ENCODE data around the gene MOB3C. TPM values are rescaled to one million over a fixed set of nuclear protein-coding genes. Genes with fewer than 3 reads are reported as not detected.
A peak's percentile ranks its signal among the peaks of the same experiment; 100 is the strongest.

The MOB3C gene
- polyA plus RNA-seq, 3 donors = 5.3 to 18.1 (median 6.1) TPM

DNA sequence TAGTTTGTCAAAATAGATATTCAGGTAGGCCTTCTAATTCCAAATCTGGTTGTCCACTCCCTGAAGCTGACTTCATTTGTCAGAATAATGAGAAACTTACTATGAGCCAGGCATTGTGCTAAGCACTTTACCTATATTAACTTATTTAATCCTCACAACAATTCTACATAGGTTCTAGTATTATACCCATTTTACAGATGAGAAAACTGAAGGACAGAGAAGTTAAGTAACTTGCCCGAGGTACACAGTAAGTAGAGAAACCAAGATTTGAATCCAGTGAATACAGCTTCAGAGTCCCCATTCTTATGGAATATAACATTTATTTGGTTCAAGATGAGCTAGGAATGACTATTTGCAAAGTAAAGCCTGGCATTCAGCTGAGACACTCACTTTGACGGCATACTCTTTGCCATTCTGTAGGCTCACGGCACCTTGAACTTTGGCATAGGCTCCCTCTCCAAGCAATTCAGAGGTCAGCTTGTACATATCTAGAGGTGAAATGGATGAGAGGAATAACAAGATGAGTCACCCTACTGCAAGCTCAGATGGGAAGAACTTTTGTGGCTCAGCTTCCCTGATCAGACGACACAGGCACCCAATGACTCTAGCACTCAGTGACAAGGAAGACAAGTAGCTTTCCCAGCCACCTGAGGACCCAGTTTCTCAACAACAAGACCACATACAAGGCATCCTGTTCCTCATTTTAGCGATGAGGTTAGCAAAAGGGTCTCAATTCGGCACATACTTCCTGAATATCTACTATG, 36.3 kb downstream of the MOB3C start:
- DNase-seq = peak; percentile 50 to 79 (median 76)
- TF ChIP-seq, protein P1, sequence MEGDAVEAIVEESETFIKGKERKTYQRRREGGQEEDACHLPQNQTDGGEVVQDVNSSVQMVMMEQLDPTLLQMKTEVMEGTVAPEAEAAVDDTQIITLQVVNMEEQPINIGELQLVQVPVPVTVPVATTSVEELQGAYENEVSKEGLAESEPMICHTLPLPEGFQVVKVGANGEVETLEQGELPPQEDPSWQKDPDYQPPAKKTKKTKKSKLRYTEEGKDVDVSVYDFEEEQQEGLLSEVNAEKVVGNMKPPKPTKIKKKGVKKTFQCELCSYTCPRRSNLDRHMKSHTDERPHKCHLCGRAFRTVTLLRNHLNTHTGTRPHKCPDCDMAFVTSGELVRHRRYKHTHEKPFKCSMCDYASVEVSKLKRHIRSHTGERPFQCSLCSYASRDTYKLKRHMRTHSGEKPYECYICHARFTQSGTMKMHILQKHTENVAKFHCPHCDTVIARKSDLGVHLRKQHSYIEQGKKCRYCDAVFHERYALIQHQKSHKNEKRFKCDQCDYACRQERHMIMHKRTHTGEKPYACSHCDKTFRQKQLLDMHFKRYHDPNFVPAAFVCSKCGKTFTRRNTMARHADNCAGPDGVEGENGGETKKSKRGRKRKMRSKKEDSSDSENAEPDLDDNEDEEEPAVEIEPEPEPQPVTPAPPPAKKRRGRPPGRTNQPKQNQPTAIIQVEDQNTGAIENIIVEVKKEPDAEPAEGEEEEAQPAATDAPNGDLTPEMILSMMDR (IDR thresholded peaks at IDR 0.05) = no peak
- H3K4me1 Mint-ChIP-seq = peaks cover 65% of the 10 kb centered on the region
- intact Hi-C loops (cut with micrococcal nuclease) = loop anchor here in 1 of 2 donors (5.0 kb wide), 1 partner anchor 37 kb away; the partner anchor contains the start of gene MOB3C
- Histone ChIP-seq H2AFZ (ENCODE audit: insufficient read depth, low read depth, low read length, poor library complexity, severe bottlenecking) (no peak overlapping the region), H3K27ac (ENCODE audit: low read depth in 1 of 2, low read length in 2 of 2) (peak overlapping the region; percentile 29 to 86), H3K4me3 (replicated peaks in 1 of 3; ENCODE audit: low read depth in 2 of 3, low read length in 3 of 3) (peak overlapping the region in 1 of 3 experiments; percentile 19), H3K4me1 (ENCODE audit: control insufficient read depth in 1 of 2, insufficient read depth in 2 of 2, low read length in 2 of 2) (peaks cover 57 to 62% of the 10 kb centered on the region in 2 donors), H3K9me3 (replicated peaks in 1 of 2; ENCODE audit: control insufficient read depth in 1 of 2, insufficient read depth in 1 of 2, low read length in 2 of 2) (no peaks in the 10 kb centered on the region), H3K36me3 (replicated peaks in 1 of 2; ENCODE audit: control insufficient read depth in 1 of 2, insufficient read depth in 2 of 2, low read length in 2 of 2) (peaks cover 44 to 63% of the 10 kb centered on the region in 2 donors), H3K9ac (ENCODE audit: insufficient read depth, low read length, poor library complexity, severe bottlenecking) (no peak overlapping the region), H4K20me1 (ENCODE audit: insufficient read depth, low read length) (peaks cover 13% of the 10 kb centered on the region), H3K27me3 (ENCODE audit: control insufficient read depth in 2 of 2, insufficient read depth in 2 of 2, low read length in 2 of 2) (no peaks in the 10 kb centered on the region), H3K4me2 (replicated peaks; ENCODE audit: extremely low read depth, low read length, poor library complexity, severe bottlenecking) (peak overlapping the region; percentile 33), H3K79me2 (ENCODE audit: insufficient read depth, low read length) (peaks cover 21% of the 10 kb centered on the region)
- H3K27ac Mint-ChIP-seq = peak overlapping the region; percentile 81 to 99 (median 97)
- 86% methylated on average over 1 of the region's 6 CpGs for WGBS (ENCODE audit: insufficient coverage)
- H3K9me3 Mint-ChIP-seq = no peaks in the 10 kb centered on the region
- H3K36me3 Mint-ChIP-seq = peaks cover 62 to 76% of the 10 kb centered on the region in 2 donors
- peak overlapping the region in 1 of 2 donors; percentile 26 for H3K4me3 Mint-ChIP-seq
- peaks cover 0 to 1% (median 0%) of the 10 kb centered on the region in 3 donors for H3K27me3 Mint-ChIP-seq (ENCODE audit: low read depth in 3 of 3)

DNA sequence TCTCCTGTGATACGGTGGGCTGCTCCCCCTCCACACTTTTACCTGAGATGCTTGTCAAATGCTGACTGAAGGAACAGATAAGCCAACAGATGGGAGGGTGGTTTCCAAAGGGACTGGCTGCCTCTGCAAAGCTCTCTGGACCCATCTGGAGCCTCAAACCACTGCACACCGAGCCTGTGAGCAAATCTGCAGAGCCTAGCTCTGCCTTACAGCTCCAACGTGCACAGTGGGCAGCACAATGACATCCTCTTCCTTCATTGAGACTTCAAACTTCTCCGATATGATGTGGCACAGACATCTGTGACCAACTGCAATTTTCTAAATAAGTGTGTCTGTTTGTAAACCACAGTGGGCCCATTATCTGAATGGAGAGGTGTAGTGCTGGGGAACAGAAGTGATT, 38.9 kb downstream of the MOB3C start:
- intact Hi-C loops (cut with micrococcal nuclease) = no loop called here
- Histone ChIP-seq H3K9ac (ENCODE audit: insufficient read depth, low read length, poor library complexity, severe bottlenecking) (no peak overlapping the region), H3K9me3 (replicated peaks in 1 of 2; ENCODE audit: control insufficient read depth in 1 of 2, insufficient read depth in 1 of 2, low read length in 2 of 2) (no peaks in the 10 kb centered on the region), H4K20me1 (ENCODE audit: insufficient read depth, low read length) (peaks cover 9% of the 10 kb centered on the region), H2AFZ (ENCODE audit: insufficient read depth, low read depth, low read length, poor library complexity, severe bottlenecking) (no peak overlapping the region), H3K27me3 (ENCODE audit: control insufficient read depth in 2 of 2, insufficient read depth in 2 of 2, low read length in 2 of 2) (no peaks in the 10 kb centered on the region), H3K79me2 (ENCODE audit: insufficient read depth, low read length) (peaks cover 3% of the 10 kb centered on the region), H3K4me3 (replicated peaks in 1 of 3; ENCODE audit: low read depth in 2 of 3, low read length in 3 of 3) (no peak overlapping the region), H3K4me2 (replicated peaks; ENCODE audit: extremely low read depth, low read length, poor library complexity, severe bottlenecking) (no peak overlapping the region), H3K36me3 (replicated peaks in 1 of 2; ENCODE audit: control insufficient read depth in 1 of 2, insufficient read depth in 2 of 2, low read length in 2 of 2) (peaks cover 57 to 73% of the 10 kb centered on the region in 2 donors), H3K27ac (ENCODE audit: low read depth in 1 of 2, low read length in 2 of 2) (no peak overlapping the region), H3K4me1 (ENCODE audit: control insufficient read depth in 1 of 2, insufficient read depth in 2 of 2, low read length in 2 of 2) (peaks cover 42 to 46% of the 10 kb centered on the region in 2 donors)
- H3K36me3 Mint-ChIP-seq = peaks cover 71 to 83% of the 10 kb centered on the region in 2 donors
- peaks cover 45% of the 10 kb centered on the region for H3K4me1 Mint-ChIP-seq
- H3K27ac Mint-ChIP-seq = no peak overlapping the region
- 71% methylated on average over 1 of the region's 4 CpGs for WGBS (ENCODE audit: insufficient coverage)
- TF ChIP-seq, protein P1 (IDR thresholded peaks at IDR 0.05) = no peak
- no peaks in the 10 kb centered on the region for H3K9me3 Mint-ChIP-seq
- DNase-seq = no peak
- H3K4me3 Mint-ChIP-seq = no peak overlapping the region
- H3K27me3 Mint-ChIP-seq (ENCODE audit: low read depth in 3 of 3) = peaks cover 0 to 1% (median 0%) of the 10 kb centered on the region in 3 donors
